ENCODE measurements around the gene HELZ. TPM values are rescaled to one million over a fixed set of nuclear protein-coding genes. Genes with fewer than 3 reads are reported as not detected.
"Not testable (repeated sequence)": the region's sequence is repeated elsewhere in the genome, so short reads cannot be mapped to it uniquely, and the experiment has no call there.

HELZ gene
- total RNA-seq, 1 donor from 2014 or later, result 49.5 TPM

DNA sequence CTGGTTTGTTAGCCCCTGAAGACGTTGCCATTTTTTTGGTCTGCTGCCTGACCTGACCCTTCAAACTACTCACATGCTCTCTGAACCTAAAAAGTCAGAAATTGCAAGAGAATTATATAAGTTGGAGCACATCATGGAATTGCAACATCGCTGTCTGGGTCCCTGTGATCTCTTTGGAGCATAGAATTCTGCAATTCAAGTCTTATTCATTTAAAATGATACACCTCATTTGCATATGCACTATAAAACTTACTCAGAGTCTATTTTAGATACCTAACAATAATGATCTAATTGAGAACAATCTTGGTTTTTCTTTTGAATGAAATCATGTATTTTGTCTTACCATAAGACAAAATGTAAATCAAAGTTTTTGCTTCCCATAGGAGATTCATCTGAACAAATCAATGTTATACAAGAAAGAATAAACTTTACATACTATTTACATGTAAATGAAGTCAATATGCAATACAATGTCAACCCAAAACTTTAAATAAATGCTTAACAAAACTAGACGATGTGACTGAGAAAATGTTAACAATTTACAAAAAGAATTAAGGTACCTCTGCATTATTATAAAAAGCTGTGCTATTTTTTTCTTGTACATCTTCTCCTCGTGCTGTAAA lies 99.7 kb downstream of the HELZ start:
- DNase-seq (ENCODE audit: low spot score), result no peak

DNA sequence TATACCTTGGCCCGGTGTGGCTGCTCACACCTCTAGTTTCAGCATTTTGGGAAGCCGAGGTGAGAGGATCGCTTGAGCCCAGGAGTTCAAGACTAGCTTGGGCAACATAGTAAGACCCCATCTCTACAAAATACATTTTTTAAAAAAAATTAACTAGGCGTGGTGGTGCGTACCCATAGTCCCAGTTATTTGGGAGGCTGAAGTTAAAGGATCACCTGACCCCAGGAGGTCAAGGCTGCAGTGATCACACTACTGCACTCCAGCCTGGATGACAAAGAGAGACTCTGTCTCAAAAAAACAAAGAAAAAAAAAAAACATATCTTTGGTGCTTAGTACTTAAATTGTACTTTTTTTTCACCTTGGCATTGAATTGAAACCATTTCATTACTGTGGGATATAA lies 101.7 kb downstream of the HELZ start:
- DNase-seq (ENCODE audit: low spot score), result no peak

GRCh38 chr17:67142030-67142429 lies 103.0 kb downstream of the HELZ start:
- DNase-seq (ENCODE audit: low spot score), result not testable (repeated sequence)

DNA sequence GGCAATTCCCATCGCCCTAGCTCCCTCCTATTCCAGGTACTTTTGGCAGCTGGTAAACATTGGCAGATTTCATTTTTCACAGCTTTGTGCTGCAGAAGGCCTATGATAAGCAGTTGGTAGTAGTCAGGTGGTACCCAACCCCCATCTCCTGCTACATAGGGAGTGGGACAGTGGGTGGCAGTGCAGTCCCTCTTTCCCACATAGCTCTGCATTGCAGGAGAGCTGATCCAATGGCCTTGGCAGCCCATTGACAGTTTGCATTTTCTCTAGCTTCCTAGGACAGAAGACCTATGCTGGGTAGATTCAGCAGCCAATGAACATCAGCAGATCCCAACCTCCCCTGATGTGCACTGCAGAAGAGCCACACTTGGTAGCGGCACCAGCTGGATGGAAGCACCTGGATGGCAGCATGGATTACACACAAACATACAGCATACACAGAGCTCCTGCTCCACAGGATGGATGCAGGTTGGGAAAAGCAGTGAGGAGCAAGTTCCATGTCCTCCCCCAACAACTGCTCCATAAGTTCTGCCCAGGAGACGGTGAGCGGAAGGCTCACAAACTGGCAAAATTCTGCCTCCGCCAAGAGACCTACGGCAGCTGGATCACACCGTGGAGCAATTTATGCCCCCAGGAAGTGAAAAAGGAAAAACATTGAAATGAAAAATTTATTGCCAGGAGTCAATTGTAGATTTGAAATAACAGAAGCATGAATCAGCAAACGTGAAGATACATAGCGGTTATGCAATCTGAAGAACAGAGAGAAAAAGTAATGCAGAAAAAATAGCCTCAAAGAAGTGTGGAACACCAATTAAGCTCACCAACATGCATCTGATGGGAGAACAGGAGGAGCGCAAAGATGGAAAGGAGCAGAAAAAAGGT lies 105.0 kb downstream of the HELZ start:
- DNase-seq (ENCODE audit: low spot score), result no peak

DNA sequence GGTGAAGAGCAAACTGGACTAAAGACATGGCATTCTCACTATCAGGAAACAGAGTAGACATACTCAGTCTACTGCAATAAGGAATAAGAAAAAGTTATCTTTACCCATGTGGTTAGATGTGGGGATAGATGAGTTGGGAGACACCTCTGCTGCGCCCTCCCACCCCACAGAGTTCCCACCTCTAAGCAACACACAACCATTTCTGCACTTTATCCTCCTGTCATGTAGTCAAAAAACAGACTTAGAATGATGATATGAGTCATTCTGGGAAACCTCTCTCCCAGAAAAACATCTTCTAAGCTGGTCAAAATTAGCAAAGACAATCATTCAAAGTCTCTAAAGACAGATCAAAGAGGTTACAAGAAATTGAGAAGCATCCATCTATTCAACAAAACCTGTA lies 105.7 kb downstream of the HELZ start:
- no peak for DNase-seq (ENCODE audit: low spot score)

DNA sequence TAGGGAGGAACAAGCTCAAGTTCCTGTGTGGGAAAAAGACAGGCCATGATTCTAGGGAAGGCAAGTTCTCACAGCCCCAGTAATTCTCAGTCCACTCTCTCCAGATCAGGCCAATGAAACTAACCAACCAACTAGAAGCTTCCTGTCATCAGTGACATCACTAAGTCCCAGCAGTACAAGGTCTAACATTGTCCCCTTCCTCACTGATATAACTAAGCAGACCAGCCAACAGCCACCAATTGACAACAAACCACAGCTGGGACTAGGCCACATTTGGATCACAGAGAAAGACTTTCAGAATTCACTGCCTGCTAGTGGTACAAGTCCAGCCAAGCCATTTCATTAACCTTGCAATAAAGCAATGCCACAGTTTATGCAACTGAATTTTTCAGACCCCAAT lies 106.6 kb downstream of the HELZ start:
- no peak for DNase-seq (ENCODE audit: low spot score)

- no peak for DNase-seq (ENCODE audit: low spot score)
Observed at GRCh38 chr17:67137860-67138259, 107.1 kb downstream of the HELZ start.

- DNase-seq (ENCODE audit: low spot score), result no peak
Observed at GRCh38 chr17:67137026-67137370, 108.0 kb downstream of the HELZ start.

- DNase-seq (ENCODE audit: low spot score), result no peak
Observed at GRCh38 chr17:67136191-67137025, 108.6 kb downstream of the HELZ start.

GRCh38 chr17:67133161-67133560 lies 111.8 kb downstream of the HELZ start:
- no peak for DNase-seq (ENCODE audit: low spot score)

- no peak for DNase-seq (ENCODE audit: low spot score)
Observed at GRCh38 chr17:67132366-67132765, 112.6 kb downstream of the HELZ start.

- DNase-seq (ENCODE audit: low spot score), result no peak
Observed at GRCh38 chr17:67130768-67131167, 114.2 kb downstream of the HELZ start.

- no peak for DNase-seq (ENCODE audit: low spot score)
Observed at GRCh38 chr17:67129283-67129682, 115.7 kb downstream of the HELZ start.

DNA sequence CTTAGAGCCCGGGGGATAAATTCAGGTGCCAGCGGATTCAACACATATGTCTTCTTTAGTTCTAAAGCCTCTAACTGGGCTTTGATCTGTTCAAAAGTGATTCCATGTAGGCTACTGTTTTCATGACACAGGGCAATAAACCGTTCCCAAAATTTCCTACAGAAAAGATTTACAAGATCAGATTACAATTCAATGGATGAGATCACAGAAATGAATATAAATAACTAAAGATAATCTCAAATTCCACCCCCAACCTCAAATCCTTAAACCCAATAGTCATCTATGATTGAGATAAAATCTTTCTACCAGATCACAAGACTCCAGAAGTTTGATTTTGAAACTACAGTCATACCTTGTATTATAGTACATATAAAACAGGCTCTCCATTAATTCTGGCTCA lies 116.3 kb downstream of the HELZ start:
- DNase-seq (ENCODE audit: low spot score), result no peak

GRCh38 chr17:67127925-67128324 lies 117.1 kb downstream of the HELZ start:
- no peak for DNase-seq (ENCODE audit: low spot score)

DNA sequence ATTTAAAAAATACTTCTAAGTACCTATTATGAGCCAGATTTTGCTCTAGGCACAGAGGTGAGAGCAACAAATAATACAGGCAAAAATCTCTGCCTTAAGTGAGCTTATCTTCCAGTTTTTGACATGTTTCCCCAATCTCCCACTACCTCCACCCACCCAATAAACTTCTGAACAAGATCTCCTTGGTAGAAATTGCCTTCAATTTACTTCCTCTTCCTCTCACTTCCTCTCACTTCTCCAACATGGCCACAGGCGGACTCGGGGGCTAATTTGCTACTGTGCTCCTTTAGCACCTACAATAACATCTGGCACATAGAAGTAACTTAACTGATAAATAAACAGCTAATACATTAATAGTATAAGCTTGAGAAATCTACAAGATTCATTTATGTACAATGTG lies 118.0 kb downstream of the HELZ start:
- no peak for DNase-seq (ENCODE audit: low spot score)

GRCh38 chr17:67126543-67126942 lies 118.5 kb downstream of the HELZ start:
- not testable (repeated sequence) for DNase-seq (ENCODE audit: low spot score)

DNA sequence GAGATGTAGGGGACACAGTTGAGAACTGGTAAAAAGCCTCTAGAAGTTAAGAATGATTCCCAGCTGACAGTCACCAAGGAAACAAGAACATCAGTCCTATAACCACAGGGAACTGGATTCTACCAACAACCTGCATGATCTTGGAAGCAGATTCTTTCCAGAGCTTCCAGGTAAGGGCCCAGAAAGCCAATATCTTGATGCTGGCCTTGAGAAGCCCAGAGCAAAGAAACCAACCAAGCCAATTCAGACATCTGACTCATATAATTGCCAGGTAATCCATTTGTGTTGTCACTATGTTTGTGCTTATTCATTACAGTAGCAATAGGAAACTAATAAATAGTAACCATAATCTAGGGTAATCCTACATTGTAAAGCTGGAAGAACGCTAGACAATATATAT lies 119.1 kb downstream of the HELZ start:
- DNase-seq (ENCODE audit: low spot score), result no peak

DNA sequence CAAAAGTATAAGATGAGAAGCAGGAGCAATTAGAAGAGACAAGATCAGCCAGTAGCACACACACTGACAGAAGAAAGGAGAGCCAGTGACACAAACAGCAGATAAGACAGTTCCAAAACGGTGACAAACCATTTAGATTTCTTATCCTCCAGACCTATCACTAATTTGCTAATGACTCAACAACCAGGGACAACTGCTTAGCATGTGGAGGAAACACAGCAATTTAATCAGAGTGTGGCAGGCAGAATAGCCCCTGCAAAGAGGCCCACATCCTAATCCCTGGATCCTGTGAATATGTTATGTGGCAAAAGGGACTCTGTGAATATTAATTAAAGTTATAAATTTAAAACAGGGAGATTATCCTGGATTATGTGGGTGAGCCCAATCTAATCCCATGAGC lies 119.6 kb downstream of the HELZ start:
- DNase-seq (ENCODE audit: low spot score), result no peak

- no peak for DNase-seq (ENCODE audit: low spot score)
Observed at GRCh38 chr17:67124450-67125148, 120.4 kb downstream of the HELZ start.

GRCh38 chr17:67123699-67124098 lies 121.3 kb downstream of the HELZ start:
- DNase-seq (ENCODE audit: low spot score), result no peak

DNA sequence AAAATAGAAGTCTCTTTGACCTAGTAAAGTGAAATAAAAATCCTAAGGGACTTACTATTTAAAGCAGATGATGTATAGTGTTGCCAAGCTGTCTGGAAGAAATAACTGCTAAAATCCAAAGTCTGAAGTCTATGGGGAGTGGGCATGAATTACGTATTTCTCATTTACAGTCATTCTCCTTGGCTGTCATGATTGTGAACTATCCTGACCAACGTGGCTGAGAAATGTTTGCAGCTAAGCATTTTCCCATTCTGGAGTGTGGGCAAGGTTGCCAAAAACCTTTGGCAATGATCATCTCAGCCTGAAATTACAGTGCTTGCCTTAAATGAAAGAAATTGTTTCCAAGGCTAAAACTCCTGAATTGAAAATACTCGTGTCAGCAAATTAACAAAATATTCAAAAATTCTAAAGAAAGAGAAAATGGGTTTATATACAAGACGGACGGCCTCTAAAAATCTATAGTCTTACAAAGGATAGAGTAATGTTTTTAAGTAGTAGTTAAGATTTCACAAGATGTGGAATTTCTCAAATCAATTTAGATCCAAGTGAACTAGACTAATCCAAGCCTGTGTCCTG lies 123.6 kb downstream of the HELZ start:
- DNase-seq (ENCODE audit: low spot score), result no peak
